Measurements from ENCODE around the gene INO80E.
A peak's percentile ranks its signal among the peaks of the same experiment; 100 is the strongest.

INO80E gene

GRCh38 chr16:29993191-29993902 is 2.7 kb upstream of the INO80E start:
- DNase-seq = no peak

- DNase-seq = no peak
Measured at GRCh38 chr16:29993903-29994599, 2.0 kb upstream of the INO80E start.

- DNase-seq = no peak
Measured at GRCh38 chr16:29994600-29995323, 1.3 kb upstream of the INO80E start.

GRCh38 chr16:29995324-29995910 is 624 bp upstream of the INO80E start, which contains the start of gene HIRIP3:
TSS of gene HIRIP3 (minus strand) at chr16:29995617. CDS start at chr16:29995605, 12 bp downstream.
- peak; percentile 96 for DNase-seq

GRCh38 chr16:29996766-29997250 is 767 bp downstream of the INO80E start:
- DNase-seq = no peak

- no peak for DNase-seq
Measured at GRCh38 chr16:29999605-30000004, 3.6 kb downstream of the INO80E start.

GRCh38 chr16:30000735-30001631 is 4.9 kb downstream of the INO80E start:
- no peak for DNase-seq

- DNase-seq = no peak
Measured at GRCh38 chr16:30002614-30003346, 6.7 kb downstream of the INO80E start.

GRCh38 chr16:30003670-30004423 is 7.8 kb downstream of the INO80E start:
- DNase-seq = no peak

GRCh38 chr16:30004424-30004776 is 8.4 kb downstream of the INO80E start:
- DNase-seq = no peak

- DNase-seq = no peak
Measured at GRCh38 chr16:30004811-30005242, 8.8 kb downstream of the INO80E start.

- no peak for DNase-seq
Measured at GRCh38 chr16:30005341-30006094, 9.5 kb downstream of the INO80E start.

- DNase-seq = no peak
Measured at GRCh38 chr16:30006095-30006473, 10.0 kb downstream of the INO80E start.

- DNase-seq = no peak
Measured at GRCh38 chr16:30006659-30007377, 10.8 kb downstream of the INO80E start.

GRCh38 chr16:30007378-30007895 is 11.4 kb downstream of the INO80E start:
- DNase-seq = no peak

- DNase-seq = no peak
Measured at GRCh38 chr16:30009085-30009862, 13.2 kb downstream of the INO80E start.

GRCh38 chr16:30009990-30010843 is 14.2 kb downstream of the INO80E start:
- DNase-seq = no peak

Measured in activated CD8-positive, alpha-beta memory T cell treated with anti-CD3 and anti-CD28 coated beads, Interleukin-2, amount 50 U/mL, for 48 hours (primary cell).